EH (cell line): ENCODE measurements around the gene FOXO3.
"Not testable (repeated sequence)": the region's sequence is repeated elsewhere in the genome, so short reads cannot be mapped to it uniquely, and the experiment has no call there.

Experiments
- DNase-seq: peaks from one replicate; pipeline ENCODE4 v3.0.0-alpha.2; 2015; ENCODE audit warnings: low read depth

Gene FOXO3

DNA sequence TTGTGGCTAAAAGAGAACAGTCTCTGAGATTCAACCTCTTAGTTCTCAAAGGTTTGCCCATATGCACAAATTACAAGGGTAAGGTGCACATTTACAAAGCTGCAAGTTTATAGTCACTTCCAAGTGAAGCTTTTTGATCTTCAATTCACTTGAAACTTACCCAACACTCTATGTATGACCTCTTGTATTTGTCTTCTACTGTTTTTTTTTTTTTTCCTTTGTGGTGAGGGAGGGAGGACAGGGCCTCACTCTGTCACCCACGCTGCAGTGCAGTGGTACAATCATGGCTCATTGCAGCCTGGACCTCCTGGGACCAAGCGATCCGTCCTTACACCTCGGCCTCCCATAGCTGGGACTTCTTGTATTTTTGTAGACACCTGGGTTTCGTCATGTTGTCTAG lies 4.5 kb upstream of the FOXO3 start:
- DNase-seq: no peak

DNA sequence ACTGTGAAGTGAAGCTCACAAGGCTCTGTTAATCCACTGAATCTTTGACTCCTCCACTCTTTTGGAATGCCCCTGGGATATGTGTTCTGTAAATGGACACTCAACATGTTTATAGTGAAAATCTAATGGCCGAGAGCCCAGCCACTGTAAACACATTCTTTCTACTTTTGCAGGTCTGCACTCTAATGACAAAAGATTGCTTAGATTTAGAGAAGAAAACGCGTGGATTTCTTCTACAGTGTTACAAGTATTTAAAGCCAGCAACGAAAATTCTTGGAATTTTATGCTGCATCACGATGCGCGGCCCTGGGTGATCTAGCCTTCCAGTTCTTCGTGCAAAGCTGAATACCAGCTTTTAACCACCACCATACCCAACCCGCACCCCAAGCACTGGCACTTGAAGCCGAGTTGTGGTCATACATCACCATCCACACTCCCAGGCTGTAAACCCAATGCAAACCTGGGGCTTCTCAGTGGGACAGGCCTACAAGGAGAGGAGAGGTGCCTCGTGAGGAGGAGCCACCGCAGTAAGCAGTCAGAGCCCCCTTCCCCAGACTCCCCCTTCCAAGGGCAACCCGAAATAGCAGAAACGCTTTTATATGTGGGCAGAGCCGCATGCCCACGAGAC lies 3.7 kb upstream of the FOXO3 start:
- peak; percentile 88 for DNase-seq

DNA sequence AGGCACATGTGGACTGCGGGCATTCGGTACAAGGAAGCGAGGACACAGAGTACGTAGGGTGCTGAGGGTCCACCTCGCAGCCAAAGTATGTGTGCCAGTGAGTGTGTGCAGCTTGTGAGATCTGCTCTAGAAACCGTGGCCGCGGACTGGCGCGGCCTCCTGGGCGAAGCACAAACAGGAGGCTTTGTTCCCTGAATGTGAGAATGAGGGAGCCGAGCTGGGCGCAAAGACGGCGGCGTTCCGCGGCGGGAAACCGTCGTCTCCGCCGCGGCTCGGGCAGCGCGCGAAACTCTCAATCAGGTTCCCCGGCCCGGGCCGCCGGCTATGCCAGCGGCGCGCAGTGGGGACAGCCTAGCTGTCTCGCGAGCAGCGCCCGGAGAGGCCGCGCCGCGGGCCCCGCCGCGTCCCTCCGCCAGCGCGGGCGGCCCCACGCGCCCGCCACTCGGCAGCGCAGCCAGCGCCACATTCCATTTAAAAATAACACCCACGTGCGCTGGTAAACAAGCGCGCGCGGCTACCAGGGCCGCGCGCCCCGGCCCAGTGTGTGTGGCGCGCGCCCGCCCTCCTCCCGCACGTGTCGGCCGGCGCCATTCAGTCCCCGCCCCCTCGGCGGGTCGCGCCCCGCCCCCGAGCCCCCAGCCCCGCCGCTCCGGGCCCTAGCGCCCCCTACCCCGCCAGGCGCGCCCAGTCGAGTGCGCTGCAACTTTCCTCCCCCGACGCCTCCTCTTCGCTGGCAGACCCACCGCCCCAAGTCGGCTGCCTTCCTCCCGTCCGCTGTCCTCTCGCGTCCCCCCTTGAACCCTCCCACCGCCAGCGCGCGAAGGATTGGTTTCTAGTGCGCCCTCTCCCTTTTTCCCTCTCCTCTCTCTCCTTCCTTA lies 3.0 kb upstream of the FOXO3 start:
- DNase-seq: peak; percentile 66

DNA sequence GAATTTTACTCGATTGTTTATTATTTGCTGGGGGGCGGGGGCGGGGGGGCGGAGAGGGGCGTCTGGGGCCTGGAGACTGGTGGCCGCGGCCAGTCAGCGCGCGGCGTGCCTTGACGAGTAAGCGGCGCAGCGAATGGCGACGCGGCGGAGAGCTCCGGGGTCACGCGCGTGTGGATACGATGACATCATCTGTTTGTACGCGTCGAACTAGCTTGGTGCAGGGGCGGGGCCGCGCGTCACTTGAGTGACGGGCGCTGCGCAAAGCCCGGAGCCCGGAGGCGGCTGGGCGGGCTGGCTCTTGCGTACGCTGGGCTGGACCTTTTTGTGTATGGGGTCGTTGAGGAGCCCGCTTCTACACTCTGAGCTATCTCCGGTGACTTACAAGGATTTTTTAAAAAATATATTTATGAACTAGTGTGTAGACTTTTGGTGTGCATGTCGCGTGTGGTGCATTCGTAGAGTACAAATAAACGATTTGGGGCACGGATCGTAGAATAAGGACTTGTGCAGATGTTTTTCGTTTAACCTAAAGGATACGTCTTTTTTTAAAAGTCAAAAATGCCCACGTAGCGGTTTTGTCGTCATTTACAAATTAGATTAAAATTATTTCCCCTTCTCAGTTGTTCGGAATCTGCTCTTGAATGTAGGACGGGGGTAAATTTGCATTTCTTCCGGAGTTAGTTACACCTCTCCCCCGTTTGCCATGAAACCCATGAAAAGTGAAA lies 2.2 kb upstream of the FOXO3 start:
- DNase-seq: peak; percentile 98

DNA sequence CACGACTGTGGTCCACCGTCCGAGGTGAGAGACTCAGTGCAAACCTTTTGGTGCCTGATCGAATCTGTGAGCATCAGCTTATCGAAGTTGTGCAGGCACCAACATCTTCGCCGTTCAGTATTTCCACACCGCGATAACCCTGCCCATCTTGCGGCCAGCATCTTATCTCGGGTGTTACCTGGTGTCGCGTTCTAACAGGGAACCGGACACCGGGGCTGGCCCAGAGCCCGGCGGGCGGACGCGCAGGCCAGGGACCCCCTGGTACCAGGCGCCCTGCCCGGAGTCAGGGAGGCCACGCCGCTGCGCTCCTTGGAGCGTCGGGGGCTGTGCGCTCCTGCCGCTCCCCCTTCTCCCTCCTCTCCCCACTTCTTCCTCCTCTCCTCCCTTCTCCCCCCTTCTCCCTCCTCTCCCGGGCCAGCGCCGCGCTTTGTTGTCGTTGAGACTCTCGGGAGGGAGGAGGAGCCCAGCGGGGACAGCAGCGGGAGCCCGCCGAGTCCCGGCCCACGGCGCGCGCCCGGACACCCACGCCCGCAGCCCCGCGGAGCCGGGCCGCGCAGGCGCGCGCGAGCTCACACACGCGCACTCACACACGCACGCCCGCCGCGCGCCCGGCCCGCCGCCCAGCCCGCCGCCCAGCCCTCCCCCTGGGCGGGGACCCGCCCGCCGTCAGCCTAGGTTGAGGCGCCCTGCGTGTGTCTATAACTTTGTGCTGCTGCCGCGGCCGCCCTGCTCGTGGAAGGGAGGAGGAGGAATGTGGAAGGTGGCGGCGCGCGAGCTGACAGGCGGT lies 1.4 kb upstream of the FOXO3 start:
- DNase-seq: peak; percentile 90

DNA sequence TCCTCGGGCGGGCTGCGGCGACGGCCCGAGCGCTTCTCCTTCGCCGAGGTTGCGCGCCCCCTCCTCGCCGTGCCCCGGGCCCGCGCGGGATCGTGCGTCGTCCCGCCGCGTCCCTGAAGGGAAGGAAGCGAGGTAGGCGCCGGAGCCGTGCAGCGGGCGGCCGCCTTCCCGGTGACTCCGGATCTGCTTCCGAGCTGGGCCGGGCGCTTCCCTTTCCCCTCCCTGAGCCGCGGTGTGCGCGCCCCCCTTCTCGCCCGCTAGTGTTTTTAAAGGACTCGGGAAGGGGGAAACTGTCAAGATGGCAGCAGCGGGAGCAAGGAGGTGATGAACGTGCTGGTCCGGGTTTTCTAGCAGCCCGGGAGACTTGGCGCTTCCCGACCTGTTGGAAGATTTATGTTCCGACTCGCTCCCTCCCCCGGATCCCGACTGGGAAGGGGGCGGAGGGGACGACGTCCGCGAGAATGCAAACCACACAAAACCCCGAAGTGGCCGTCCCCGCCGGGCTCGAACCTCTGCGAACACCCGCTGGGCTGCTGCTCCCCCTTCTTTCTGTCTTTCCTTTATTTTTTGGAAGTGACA lies 744 bp upstream of the FOXO3 start:
- peak; percentile 82 for DNase-seq

DNA sequence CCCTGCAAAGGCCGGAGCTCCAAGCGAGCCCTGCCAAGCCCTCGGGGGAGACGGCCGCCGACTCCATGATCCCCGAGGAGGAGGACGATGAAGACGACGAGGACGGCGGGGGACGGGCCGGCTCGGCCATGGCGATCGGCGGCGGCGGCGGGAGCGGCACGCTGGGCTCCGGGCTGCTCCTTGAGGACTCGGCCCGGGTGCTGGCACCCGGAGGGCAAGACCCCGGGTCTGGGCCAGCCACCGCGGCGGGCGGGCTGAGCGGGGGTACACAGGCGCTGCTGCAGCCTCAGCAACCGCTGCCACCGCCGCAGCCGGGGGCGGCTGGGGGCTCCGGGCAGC lies 561 bp downstream of the FOXO3 start:
- DNase-seq: not testable (repeated sequence)

DNA sequence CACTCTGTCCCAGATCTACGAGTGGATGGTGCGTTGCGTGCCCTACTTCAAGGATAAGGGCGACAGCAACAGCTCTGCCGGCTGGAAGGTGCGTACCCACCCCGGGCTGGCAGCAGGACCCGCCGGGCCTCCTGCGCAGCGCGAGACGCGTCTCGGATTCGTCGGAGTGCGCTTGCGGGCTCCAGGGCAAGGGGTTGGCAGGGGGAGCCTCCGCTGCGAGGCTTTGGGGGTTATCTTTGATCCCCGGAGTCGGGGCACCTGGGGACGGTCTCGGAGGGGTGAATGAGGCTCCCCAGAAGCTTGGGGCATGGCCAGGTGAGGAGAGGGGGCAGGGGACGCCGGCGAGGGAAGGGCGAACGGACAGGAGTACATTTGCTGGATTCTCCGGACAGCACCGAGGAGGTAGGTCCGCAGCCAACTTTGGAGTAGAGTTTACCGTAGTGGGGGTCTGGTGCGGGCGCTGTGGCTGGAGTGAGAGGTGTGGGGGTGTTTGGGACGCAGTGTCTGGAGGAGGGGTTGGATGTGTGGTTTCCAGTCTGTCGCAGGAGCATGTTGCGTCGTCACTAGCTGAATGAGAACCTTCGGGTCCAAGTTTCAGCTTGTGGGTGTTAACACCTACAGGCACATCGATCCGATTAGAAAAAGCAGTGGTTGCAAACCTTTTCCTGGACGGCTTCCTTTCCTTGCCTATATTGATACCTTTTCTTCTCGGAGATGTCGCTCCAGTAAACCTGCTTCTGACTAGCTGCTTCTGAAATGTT lies 1.2 kb downstream of the FOXO3 start:
- no peak for DNase-seq

DNA sequence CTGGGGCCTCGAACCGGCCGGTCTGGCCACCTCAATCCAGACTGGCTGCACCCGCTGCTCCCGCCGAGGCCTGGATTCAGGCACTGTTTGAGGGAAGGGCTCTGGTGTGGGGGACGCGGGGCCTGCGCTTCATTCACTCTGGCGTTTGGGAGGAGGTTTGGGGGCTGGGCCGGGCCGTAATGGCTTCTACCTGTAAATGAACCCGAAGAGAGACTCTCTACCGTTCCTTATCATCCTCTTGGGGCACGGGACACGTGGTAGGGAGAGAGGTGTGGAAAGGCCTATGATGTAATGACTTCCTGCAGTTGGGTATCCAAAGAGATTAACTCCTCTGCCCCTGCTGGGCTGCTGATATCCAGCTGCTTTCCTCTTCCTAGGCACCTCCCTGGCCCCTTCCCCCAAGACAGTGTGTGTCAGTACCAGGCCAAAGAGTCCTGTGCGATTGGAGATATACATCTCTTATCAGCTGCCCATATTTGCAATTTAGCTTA lies 1.8 kb downstream of the FOXO3 start:
- peak; percentile 76 for DNase-seq

DNA sequence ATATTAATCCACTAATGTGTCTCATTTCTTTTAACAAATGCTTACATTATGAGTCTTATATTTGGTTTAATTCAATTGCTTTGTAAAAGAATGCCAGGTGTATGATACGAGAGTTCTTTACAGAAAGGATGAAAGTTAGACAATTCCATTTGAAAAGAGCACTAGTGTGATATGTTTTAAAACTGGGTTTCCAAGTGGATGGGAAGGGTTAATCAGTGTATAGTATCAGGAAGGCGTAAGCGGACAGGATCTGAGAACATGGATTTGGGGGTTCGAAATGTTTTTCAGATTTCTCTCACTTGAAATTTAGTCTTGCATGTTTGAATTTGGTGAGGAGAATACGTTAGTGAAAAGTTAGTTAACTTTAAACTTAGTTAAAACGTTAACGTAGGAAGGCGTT lies 2.6 kb downstream of the FOXO3 start:
- DNase-seq: no peak

DNA sequence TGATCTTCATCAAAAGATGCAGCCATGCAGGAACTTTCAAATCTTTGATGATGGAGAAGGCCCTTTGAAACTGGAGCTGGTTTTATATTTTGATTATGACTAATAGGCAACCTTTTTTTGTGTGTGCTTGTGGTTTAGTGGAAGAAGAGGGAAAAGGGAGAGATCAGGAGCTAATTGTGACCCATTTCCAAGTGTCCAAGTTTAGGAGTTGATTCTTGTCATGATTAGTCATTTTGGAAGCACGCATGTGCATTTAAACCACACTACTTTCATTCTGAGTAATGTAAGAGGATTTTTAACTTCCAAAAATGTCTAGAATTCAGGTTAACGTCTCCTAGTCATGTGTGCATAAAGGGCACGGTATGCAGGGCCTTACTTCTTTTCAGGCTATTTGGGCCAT lies 3.5 kb downstream of the FOXO3 start:
- peak; percentile 99 for DNase-seq

DNA sequence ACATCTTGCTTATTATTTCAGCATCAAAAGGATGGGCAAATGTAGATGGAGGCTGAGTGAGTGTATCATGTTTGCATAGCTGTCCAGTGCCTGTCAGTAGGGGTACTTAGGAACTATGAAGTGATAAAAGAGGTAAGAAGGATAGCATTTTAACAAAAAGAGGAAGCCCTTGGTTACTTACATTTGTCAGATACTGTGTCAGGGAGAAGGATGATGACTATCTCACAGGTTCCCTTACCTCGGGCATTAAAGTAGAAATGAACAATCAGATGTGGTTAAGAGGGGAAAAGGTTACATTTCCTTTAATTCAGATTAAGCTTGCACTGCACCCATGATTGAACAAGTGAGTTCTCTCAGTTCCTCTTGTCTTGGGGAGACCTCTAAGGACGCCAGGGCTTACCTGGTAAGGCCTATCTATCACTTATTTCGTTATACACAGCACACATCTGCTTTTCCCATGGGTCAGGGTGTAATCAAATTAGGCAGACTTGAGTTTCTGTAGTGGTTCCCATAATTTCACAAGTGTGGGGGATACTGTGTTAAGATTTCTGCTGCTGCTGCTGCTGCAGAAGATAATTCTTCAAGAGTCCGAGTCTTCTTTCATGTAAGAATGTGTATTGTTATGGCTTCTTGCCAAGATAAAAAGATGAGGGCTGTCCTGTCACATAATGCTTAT lies 4.5 kb downstream of the FOXO3 start:
- no peak for DNase-seq

DNA sequence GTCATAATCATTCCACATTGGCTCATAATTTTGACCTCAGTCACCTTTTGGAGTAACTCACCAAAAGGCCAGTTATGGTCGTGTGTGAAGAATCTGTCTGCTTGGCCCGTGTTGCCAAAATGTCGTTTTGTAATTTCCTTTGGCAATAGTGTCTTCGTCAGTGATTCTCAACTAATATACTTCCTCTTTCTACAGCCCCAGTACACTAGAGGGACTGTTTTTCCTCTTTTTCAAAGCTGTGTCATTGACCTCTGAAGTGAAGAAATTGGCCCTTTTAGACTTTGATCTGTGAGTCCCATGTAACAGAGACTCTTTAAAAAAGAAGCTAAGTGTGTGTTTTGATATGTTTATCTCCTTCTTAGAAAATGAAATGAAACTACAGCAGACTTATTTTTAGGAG lies 5.2 kb downstream of the FOXO3 start:
- DNase-seq: peak; percentile 90

DNA sequence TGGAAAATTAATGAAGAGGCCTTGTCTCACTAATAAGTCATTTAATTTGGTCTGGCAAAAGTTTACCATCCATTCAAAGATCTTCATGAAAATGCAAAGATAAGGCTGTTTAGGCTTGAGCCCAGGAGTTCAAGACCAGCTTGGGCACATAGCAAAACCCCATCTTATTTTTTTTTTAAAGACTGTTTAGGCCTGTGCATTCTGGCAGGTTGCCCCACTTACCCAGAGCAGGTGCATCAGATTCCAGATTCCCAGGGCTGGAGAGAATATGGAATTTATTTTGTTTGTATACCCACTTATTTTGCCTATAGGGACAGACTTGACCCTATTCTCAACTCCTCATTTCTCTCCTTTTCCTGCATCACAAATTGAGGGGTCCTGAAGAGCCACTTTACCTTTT lies 5.7 kb downstream of the FOXO3 start:
- DNase-seq: no peak

DNA sequence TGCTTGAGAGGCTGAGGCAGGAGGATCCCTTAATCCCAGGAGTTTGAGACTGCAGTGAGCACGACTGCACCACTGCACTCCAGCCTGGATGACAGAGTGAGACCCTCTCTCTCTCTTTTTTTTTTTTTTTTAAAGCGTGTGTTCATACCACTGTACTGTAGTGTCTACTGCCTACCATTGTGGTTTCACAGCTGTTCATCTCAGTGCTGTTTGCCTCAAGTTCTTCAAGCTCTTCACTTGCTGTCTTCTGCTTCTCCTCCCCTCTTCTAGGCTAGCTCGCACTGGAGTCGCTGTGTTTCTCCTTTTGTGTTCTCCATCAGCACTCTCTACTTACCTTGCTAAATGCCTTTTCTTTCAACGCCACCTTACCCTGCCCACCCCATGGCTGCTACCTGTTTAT lies 7.4 kb downstream of the FOXO3 start:
- no peak for DNase-seq

DNA sequence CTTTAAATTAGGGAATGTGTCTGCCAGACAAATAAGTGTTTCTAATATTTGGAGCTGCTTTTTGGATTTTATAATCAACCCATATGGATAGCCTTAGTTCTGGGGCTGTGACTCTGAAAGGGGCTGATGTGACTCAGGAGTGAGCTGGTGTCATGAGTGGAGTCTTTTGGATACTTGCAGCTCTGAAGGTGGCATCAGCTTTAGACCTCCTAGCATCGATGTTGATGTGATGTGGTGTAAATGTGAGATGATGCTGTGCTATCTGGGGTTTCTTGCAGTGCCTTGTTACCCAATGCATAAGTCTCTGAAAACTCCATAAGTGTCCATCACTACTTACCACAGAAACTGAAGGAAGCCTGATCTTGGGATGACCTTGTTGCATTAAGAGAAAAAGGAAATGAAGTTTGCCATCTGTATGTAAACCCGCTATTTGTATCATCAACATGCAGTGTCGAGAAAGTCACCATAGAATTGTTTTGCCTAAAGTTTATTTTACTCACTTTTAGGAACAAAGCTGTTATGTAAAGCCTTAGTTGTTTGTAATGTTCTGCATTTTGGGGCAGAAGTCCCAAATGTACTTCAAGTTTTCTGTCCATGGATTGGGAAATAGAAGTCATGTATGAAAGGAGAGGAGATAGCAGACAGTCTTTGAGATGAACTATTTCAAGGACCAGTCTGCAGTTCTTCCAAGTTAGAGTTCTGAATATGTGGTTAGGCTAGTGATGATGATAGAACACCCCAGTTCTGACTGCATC lies 8.0 kb downstream of the FOXO3 start:
- DNase-seq: no peak

DNA sequence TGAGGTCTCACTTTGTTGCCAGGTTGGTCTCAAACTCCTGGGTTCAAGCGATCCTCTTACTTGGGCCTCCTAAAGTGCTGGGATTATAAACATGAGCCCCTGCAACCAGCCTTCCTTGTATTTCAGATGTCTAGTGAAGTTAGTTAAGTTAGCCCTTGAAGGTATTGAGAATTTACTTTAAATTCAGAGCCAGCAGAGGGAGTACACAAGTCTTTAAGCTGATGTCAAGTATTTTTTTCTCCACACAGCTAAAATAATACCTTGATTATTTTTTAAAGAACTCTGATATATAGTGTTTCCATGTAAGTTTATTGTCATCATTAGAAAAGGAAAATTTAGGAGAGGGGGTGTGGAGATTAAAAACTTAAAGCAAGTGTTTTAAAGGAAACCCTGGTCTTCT lies 9.8 kb downstream of the FOXO3 start:
- no peak for DNase-seq

DNA sequence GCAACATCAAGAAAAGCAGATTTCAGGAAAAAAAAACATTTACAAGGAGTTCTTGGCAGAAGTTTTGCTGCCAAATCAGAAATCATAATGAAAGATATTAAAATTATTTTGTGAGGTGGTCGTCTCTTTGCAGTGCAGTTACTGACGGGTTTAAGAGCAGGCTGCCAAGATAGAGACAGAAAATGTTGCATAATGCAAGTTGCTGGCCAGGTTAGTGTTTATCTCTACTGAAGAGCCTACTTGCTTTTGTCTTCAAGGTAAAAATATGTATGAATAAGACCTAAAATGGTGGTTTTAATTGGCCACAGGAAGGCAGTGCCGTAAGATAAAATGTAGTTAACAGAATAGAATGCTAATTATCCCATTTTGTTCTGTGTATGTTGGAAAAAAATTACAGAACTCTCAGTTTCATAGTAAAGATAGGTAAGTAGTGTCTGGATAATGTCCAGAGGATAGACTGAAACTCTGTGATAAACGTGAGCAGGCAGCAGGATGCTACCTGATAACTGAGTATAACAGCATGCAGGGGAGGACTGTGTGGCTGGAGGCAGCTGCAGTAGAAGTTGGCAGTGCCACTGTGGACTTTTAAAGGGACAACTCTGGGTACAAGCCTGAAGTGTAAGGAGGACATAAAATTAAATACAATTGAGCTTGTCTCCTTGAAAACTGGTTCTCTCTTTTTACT lies 13.9 kb downstream of the FOXO3 start:
- DNase-seq: no peak

DNA sequence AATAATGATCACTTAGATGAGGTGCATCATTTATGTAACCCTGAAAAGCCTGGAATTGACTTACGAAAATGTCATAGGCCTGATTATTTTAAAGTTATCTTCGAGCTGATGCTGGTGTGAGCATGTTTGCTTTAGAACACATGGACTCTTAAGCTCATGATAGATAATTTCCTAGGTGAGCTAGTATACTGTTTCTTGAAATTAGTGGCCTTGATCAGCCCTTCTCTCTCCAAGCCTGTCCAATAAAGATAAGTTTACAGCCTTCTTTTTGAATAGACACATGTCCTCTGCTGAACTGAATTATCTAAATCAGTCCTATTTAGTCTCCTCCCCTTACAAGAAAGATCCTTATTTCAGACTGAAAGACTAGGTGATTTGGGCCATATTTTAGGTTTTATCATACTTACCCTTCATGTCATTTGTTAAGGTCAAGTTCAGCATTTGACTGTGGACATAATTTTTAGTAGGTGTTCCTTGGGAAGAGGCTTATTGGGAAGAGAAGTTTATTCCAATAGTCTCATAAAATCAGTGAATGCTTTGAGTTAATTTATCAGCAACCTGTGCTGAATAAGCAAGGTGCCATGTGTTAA lies 15.3 kb downstream of the FOXO3 start:
- DNase-seq: no peak
